ENCODE data around the gene CYP2U1. TPM values are rescaled to one million over a fixed set of nuclear protein-coding genes. Genes with fewer than 3 reads are reported as not detected.

The CYP2U1 gene
- total and polyA plus RNA-seq, 2 experiments from 2014 or later = 3.2 to 9.9 TPM

GRCh38 chr4:107935246-107935645, 3.9 kb downstream of the CYP2U1 start (continued):
- TF ChIP-seq STAT1 (IDR thresholded peaks at IDR 0.05; ENCODE audit: unreplicated experiment) = no peak
- no peak for TF ChIP-seq REST (IDR thresholded peaks at IDR 0.05; ENCODE audit: unreplicated experiment)
- no peak for TF ChIP-seq CTCF (conservative IDR thresholded peaks at IDR 0.05; ENCODE audit: low read depth in 2 of 2)
- TF ChIP-seq POLR2AphosphoS5 (IDR thresholded peaks at IDR 0.05; ENCODE audit: low read depth) = no peak

GRCh38 chr4:107937040-107937439, 5.7 kb downstream of the CYP2U1 start:
- Histone ChIP-seq H3F3A (replicated peaks; ENCODE audit: low read depth) (0 out of 2 replicates have a peak, but pooled peaks cover 2% of the 10 kb centered on the region), H3K4me3 (no peak overlapping the region), H3K27me3 (ENCODE audit: insufficient read depth) (peaks cover 12% of the 10 kb centered on the region), H3K36me3 (ENCODE audit: insufficient read depth) (no peaks in the 10 kb centered on the region; the same call in 1 of the 2 replicates), H4K20me1 (replicated peaks; ENCODE audit: insufficient read depth) (peaks cover 7% of the 10 kb centered on the region; the same call in 1 of the 2 replicates), H3K27ac (ENCODE audit: low read depth) (no peak overlapping the region), H3K79me2 (replicated peaks; ENCODE audit: insufficient read depth) (no peaks in the 10 kb centered on the region; the same call in 1 of the 2 replicates), H3K4me1 (ENCODE audit: insufficient read depth) (no peaks in the 10 kb centered on the region), H3K9me2 (ENCODE audit: insufficient read depth) (no peaks in the 10 kb centered on the region), H3K4me2 (no peak overlapping the region), H2AFZ (no peak overlapping the region)
- H3K4me3 Mint-ChIP-seq = no peak overlapping the region
- H3K27ac Mint-ChIP-seq = no peak overlapping the region
- H3K9me3 Mint-ChIP-seq = no peaks in the 10 kb centered on the region
- H3K36me3 Mint-ChIP-seq (ENCODE audit: low read depth) = no peaks in the 10 kb centered on the region; the same call in 2 of the 3 replicates
- peaks cover 9% of the 10 kb centered on the region for H3K27me3 Mint-ChIP-seq (ENCODE audit: insufficient read depth, low read depth, poor library complexity)
- ATAC-seq = no peak
- H3K4me1 Mint-ChIP-seq = peaks cover 10% of the 10 kb centered on the region; the same call in 2 of the 3 replicates
- no peak for DNase-seq (ENCODE audit: low spot score)
- TF ChIP-seq ZNF462 (CRISPR knock-in tag; IDR thresholded peaks at IDR 0.05) (no peak), POLR2AphosphoS5 (IDR thresholded peaks at IDR 0.05; ENCODE audit: low read depth) (no peak), CTCF (conservative IDR thresholded peaks at IDR 0.05; ENCODE audit: low read depth in 2 of 2) (no peak), ETS1 (IDR thresholded peaks at IDR 0.05) (no peak), STAT1 (IDR thresholded peaks at IDR 0.05; ENCODE audit: unreplicated experiment) (no peak)
